ENCODE results near the gene CD109. TPM values are rescaled to one million over a fixed set of nuclear protein-coding genes. Genes with fewer than 3 reads are reported as not detected.
A peak's percentile ranks its signal among the peaks of the same experiment; 100 is the strongest.
"Not testable (repeated sequence)": the region's sequence is repeated elsewhere in the genome, so short reads cannot be mapped to it uniquely, and the experiment has no call there.

Gene CD109
- total RNA-seq, 1 donor from 2014 or later: 17.6 TPM

DNA sequence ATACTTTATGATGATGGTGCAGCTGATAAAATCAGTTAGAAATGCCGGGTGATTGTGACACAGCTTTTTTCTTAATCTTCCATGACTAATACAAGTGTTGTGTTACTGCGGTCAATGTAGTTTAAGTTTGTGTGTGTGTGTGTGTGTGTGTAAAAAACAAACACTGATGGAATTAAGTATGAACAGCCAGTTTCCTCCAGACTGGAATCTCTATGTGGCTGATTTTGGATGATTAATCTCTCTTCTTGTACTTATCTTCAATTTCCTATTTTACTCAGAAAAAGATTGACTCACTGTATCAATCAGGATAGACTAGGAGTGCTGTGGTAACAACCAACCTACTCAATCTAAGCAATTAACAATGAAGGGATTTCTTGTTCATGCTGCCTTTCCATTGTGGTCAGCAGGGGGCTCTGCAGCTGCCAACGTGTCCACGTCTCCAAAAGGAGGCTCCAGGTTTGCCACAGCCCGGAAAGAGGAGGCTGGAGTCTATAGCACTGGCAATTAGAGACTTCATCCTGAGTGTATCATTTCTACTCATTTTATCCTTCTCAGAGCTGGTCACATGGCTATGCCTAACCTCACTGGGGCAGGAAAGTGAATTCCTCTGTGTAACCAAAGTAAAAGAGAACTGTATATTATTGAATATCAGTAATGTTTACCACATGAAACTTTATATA is 107.7 kb downstream of the CD109 start:
- peaks cover 0 to 6% of the 10 kb centered on the region in 2 donors for H3K36me3 ChIP-seq
- no peak overlapping the region for H3K4me3 ChIP-seq
- no peak overlapping the region for H3K27ac ChIP-seq
- H3K27me3 ChIP-seq: no peaks in the 10 kb centered on the region
- intact Hi-C loops (cut with DNase I): no loop called here
- H3K4me1 ChIP-seq: no peaks in the 10 kb centered on the region
- peak in 1 of 3 experiments; percentile 14 for TF ChIP-seq CTCF (IDR thresholded peaks at IDR 0.05)
- no peak for DNase-seq (ENCODE audit: low spot score in 2 of 2)
- H3K9me3 ChIP-seq: no peaks in the 10 kb centered on the region

GRCh38 chr6:73805221-73805620 is 109.2 kb downstream of the CD109 start:
- H3K4me1 ChIP-seq; DNase-seq (ENCODE audit: low spot score in 2 of 2); intact Hi-C loops (cut with DNase I); H3K27me3 ChIP-seq; H3K9me3 ChIP-seq; H3K4me3 ChIP-seq; H3K27ac ChIP-seq; H3K36me3 ChIP-seq: not testable (repeated sequence)

- H3K9me3 ChIP-seq; intact Hi-C loops (cut with DNase I); DNase-seq (ENCODE audit: low spot score in 2 of 2); H3K27ac ChIP-seq; H3K4me1 ChIP-seq; H3K27me3 ChIP-seq; H3K4me3 ChIP-seq: not testable (repeated sequence)
- peaks cover 0 to 11% of the 10 kb centered on the region in 2 donors for H3K36me3 ChIP-seq
These were observed 110.0 kb downstream of the CD109 start for GRCh38 chr6:73805982-73806381.

DNA sequence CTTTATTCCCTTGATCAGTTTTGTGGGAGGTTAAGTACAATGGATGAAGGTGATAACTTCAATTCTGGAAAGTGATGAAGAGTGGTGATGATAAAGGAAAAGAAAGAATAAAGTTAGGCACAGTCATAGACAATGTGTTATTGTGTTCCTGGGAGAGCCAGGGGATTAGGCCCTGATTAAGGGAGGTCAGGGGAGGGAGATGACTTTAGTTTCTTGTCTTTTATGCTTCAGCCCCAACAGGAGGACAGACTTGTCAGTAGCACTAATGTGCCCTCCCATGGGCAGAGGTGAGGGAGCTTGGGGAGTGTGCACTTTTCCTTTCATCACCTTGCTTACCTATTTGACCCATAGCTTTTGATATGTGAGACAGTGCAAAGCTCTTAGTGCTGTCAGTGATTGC is 115.7 kb downstream of the CD109 start:
- no peak for DNase-seq (ENCODE audit: low spot score in 2 of 2)
- no peak for TF ChIP-seq CTCF (IDR thresholded peaks at IDR 0.05)
- intact Hi-C loops (cut with DNase I): no loop called here
- no peaks in the 10 kb centered on the region for H3K9me3 ChIP-seq
- H3K27me3 ChIP-seq: no peaks in the 10 kb centered on the region
- H3K36me3 ChIP-seq: peaks cover 3 to 10% of the 10 kb centered on the region in 2 donors
- no peak overlapping the region for H3K27ac ChIP-seq
- no peaks in the 10 kb centered on the region for H3K4me1 ChIP-seq
- H3K4me3 ChIP-seq: no peak overlapping the region

GRCh38 chr6:73817253-73817652 is 121.2 kb downstream of the CD109 start:
- Histone ChIP-seq H3K4me3 (no peak overlapping the region), H3K27me3 (no peaks in the 10 kb centered on the region)

GRCh38 chr6:73823046-73823735 is 127.2 kb downstream of the CD109 start:
- no peaks in the 10 kb centered on the region for H3K36me3 ChIP-seq
- no peaks in the 10 kb centered on the region for H3K9me3 ChIP-seq
- H3K4me1 ChIP-seq: no peaks in the 10 kb centered on the region
- H3K27me3 ChIP-seq: no peaks in the 10 kb centered on the region
- H3K4me3 ChIP-seq: no peak overlapping the region
- TF ChIP-seq CTCF (IDR thresholded peaks at IDR 0.05): no peak
- intact Hi-C loops (cut with DNase I): no loop called here
- H3K27ac ChIP-seq: no peak overlapping the region
- DNase-seq (ENCODE audit: low spot score in 2 of 2): no peak

More at GRCh38 chr6:73817253-73817652, 121.2 kb downstream of the CD109 start:
- TF ChIP-seq CTCF (IDR thresholded peaks at IDR 0.05): no peak
- Histone ChIP-seq H3K36me3 (peaks cover 3 to 6% of the 10 kb centered on the region in 2 donors), H3K4me1 (no peaks in the 10 kb centered on the region), H3K9me3 (no peaks in the 10 kb centered on the region), H3K27ac (no peak overlapping the region)
- intact Hi-C loops (cut with DNase I): no loop called here
- no peak for DNase-seq (ENCODE audit: low spot score in 2 of 2)

Measured in ascending aorta (tissue), 2 donors.